ENCODE results near the gene OR2Y1.
"Not testable (repeated sequence)": the region's sequence is repeated elsewhere in the genome, so short reads cannot be mapped to it uniquely, and the experiment has no call there.

Gene OR2Y1

GRCh38 chr5:180724944-180725343, 14.9 kb downstream of the OR2Y1 start:
- H3K4me3 ChIP-seq (ENCODE audit: low read length), result no peak overlapping the region

GRCh38 chr5:180723936-180724335, 15.9 kb downstream of the OR2Y1 start:
- Histone ChIP-seq H3K27me3 (ENCODE audit: insufficient read depth, low read length) (no peaks in the 10 kb centered on the region), H3K36me3 (ENCODE audit: insufficient read depth, low read depth, low read length) (no peaks in the 10 kb centered on the region), H3K27ac (ENCODE audit: low read length) (no peak overlapping the region), H3K4me3 (ENCODE audit: low read length) (no peak overlapping the region), H3K9ac (ENCODE audit: low read depth, low read length) (no peak overlapping the region), H3K4me1 (ENCODE audit: insufficient read depth, low read length) (no peaks in the 10 kb centered on the region), H3K9me3 (ENCODE audit: insufficient read depth, low read depth, low read length) (no peaks in the 10 kb centered on the region; the same call in 1 of the 2 replicates)

More at GRCh38 chr5:180724944-180725343, 14.9 kb downstream of the OR2Y1 start:
- H3K9ac ChIP-seq (ENCODE audit: low read depth, low read length), result no peak overlapping the region
- H3K9me3 ChIP-seq (ENCODE audit: insufficient read depth, low read depth, low read length), result no peaks in the 10 kb centered on the region; the same call in 1 of the 2 replicates
- H3K36me3 ChIP-seq (ENCODE audit: insufficient read depth, low read depth, low read length), result no peaks in the 10 kb centered on the region
- no peak overlapping the region for H3K27ac ChIP-seq (ENCODE audit: low read length)
- no peaks in the 10 kb centered on the region for H3K27me3 ChIP-seq (ENCODE audit: insufficient read depth, low read length)
- H3K4me1 ChIP-seq (ENCODE audit: insufficient read depth, low read length), result no peaks in the 10 kb centered on the region

DNA sequence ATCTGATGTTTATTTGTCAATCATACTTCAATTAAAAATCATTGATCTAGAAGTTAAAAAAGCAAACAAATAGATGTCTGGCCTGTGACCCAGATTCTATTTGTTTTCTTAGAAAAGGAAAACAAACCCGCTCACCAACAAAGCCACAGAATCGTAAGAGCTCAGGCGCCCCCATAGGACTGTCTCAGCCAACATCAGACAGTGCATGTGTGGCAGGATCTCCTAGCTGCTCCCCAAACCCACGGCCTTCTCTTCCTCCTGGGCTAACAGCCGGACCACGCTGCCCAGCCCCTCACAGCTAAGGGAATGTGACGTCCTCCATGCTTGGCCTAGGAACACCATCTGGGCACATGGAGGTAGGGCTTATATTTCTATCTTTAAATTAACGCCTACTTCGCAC, 19.4 kb downstream of the OR2Y1 start:
- Histone ChIP-seq H3K4me1 (ENCODE audit: insufficient read depth, low read length) (no peaks in the 10 kb centered on the region), H3K9ac (ENCODE audit: low read depth, low read length) (no peak overlapping the region), H3K9me3 (ENCODE audit: insufficient read depth, low read depth, low read length) (no peaks in the 10 kb centered on the region), H3K4me3 (ENCODE audit: low read length) (no peak overlapping the region), H3K27ac (ENCODE audit: low read length) (no peak overlapping the region), H3K36me3 (ENCODE audit: insufficient read depth, low read depth, low read length) (no peaks in the 10 kb centered on the region), H3K27me3 (ENCODE audit: insufficient read depth, low read length) (no peaks in the 10 kb centered on the region)

GRCh38 chr5:180719781-180720180, 20.1 kb downstream of the OR2Y1 start:
- H3K9ac ChIP-seq (ENCODE audit: low read depth, low read length), result no peak overlapping the region
- no peaks in the 10 kb centered on the region for H3K4me1 ChIP-seq (ENCODE audit: insufficient read depth, low read length)
- no peaks in the 10 kb centered on the region for H3K36me3 ChIP-seq (ENCODE audit: insufficient read depth, low read depth, low read length)
- no peak overlapping the region for H3K27ac ChIP-seq (ENCODE audit: low read length)
- no peaks in the 10 kb centered on the region for H3K27me3 ChIP-seq (ENCODE audit: insufficient read depth, low read length)
- no peaks in the 10 kb centered on the region for H3K9me3 ChIP-seq (ENCODE audit: insufficient read depth, low read depth, low read length)
- no peak overlapping the region for H3K4me3 ChIP-seq (ENCODE audit: low read length)

- Histone ChIP-seq H3K27ac (ENCODE audit: low read length) (no peak overlapping the region), H3K9ac (ENCODE audit: low read depth, low read length) (no peak overlapping the region), H3K4me1 (ENCODE audit: insufficient read depth, low read length) (no peaks in the 10 kb centered on the region), H3K27me3 (ENCODE audit: insufficient read depth, low read length) (no peaks in the 10 kb centered on the region), H3K9me3 (ENCODE audit: insufficient read depth, low read depth, low read length) (no peaks in the 10 kb centered on the region), H3K4me3 (ENCODE audit: low read length) (no peak overlapping the region), H3K36me3 (ENCODE audit: insufficient read depth, low read depth, low read length) (no peaks in the 10 kb centered on the region)
These were observed 20.9 kb downstream of the OR2Y1 start for GRCh38 chr5:180718810-180719453.

DNA sequence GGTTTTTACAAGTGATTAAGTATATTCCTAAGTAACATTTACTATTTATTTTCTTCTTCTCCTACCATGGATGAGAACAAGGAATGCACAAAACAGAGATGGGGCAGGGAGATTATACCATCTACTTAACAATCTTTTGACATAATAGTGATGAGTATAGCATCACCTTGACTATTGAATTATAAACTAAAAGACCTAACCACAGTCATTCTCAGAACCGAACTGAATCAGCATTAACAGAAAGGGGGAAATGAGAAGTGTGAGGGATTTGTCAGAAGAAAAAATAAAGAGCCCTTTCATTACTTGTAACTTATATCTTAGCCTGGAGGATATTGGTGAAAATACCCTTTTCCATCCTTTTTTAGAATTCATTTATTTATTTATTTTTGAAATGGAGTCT, 21.9 kb downstream of the OR2Y1 start:
- H3K27ac ChIP-seq (ENCODE audit: low read length), result no peak overlapping the region
- H3K9me3 ChIP-seq (ENCODE audit: insufficient read depth, low read depth, low read length), result no peaks in the 10 kb centered on the region
- no peak overlapping the region for H3K4me3 ChIP-seq (ENCODE audit: low read length)
- H3K4me1 ChIP-seq (ENCODE audit: insufficient read depth, low read length), result no peaks in the 10 kb centered on the region
- H3K9ac ChIP-seq (ENCODE audit: low read depth, low read length), result no peak overlapping the region
- no peaks in the 10 kb centered on the region for H3K27me3 ChIP-seq (ENCODE audit: insufficient read depth, low read length)
- no peaks in the 10 kb centered on the region for H3K36me3 ChIP-seq (ENCODE audit: insufficient read depth, low read depth, low read length)

GRCh38 chr5:180704362-180704761, 35.5 kb downstream of the OR2Y1 start:
- Histone ChIP-seq H3K36me3 (ENCODE audit: insufficient read depth, low read depth, low read length) (no peaks in the 10 kb centered on the region), H3K9me3 (ENCODE audit: insufficient read depth, low read depth, low read length) (no peaks in the 10 kb centered on the region), H3K27me3 (ENCODE audit: insufficient read depth, low read length) (no peaks in the 10 kb centered on the region), H3K4me1 (ENCODE audit: insufficient read depth, low read length) (peaks cover 4% of the 10 kb centered on the region; the same call in 1 of the 2 replicates), H3K9ac (ENCODE audit: low read depth, low read length) (no peak overlapping the region), H3K27ac (ENCODE audit: low read length) (no peak overlapping the region), H3K4me3 (ENCODE audit: low read length) (no peak overlapping the region)

GRCh38 chr5:180703912-180704311, 35.9 kb downstream of the OR2Y1 start:
- no peaks in the 10 kb centered on the region for H3K36me3 ChIP-seq (ENCODE audit: insufficient read depth, low read depth, low read length)
- no peak overlapping the region for H3K27ac ChIP-seq (ENCODE audit: low read length)
- no peak overlapping the region for H3K4me3 ChIP-seq (ENCODE audit: low read length)
- no peaks in the 10 kb centered on the region for H3K27me3 ChIP-seq (ENCODE audit: insufficient read depth, low read length)
- H3K9me3 ChIP-seq (ENCODE audit: insufficient read depth, low read depth, low read length), result no peaks in the 10 kb centered on the region
- H3K4me1 ChIP-seq (ENCODE audit: insufficient read depth, low read length), result no peaks in the 10 kb centered on the region; the same call in 1 of the 2 replicates
- no peak overlapping the region for H3K9ac ChIP-seq (ENCODE audit: low read depth, low read length)

GRCh38 chr5:180703371-180703770, 36.5 kb downstream of the OR2Y1 start:
- not testable (repeated sequence) for H3K27ac ChIP-seq (ENCODE audit: low read length); H3K9me3 ChIP-seq (ENCODE audit: insufficient read depth, low read depth, low read length); H3K4me3 ChIP-seq (ENCODE audit: low read length); H3K9ac ChIP-seq (ENCODE audit: low read depth, low read length); H3K4me1 ChIP-seq (ENCODE audit: insufficient read depth, low read length); H3K27me3 ChIP-seq (ENCODE audit: insufficient read depth, low read length); H3K36me3 ChIP-seq (ENCODE audit: insufficient read depth, low read depth, low read length)

DNA sequence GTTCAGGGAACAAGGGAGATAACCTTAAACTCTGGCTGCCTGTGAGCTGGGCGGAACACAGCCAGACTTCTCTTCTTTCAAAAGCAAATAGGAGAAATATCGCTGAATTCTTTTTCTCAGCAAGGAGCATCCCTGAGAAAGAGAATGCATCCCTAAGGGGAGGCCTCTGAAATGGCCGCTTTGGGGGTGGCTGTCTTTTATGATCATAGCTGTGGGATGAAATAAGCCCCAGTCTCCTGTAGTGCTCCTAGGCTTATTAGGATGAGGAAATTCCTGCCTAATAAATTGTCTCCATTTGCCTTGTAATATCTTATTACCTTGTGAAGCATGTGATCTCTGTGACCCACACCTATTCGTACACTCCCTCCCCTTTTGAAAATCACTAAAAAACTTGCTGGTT, 39.4 kb downstream of the OR2Y1 start:
- not testable (repeated sequence) for H3K4me3 ChIP-seq (ENCODE audit: low read length); H3K36me3 ChIP-seq (ENCODE audit: insufficient read depth, low read depth, low read length); H3K27me3 ChIP-seq (ENCODE audit: insufficient read depth, low read length); H3K4me1 ChIP-seq (ENCODE audit: insufficient read depth, low read length); H3K27ac ChIP-seq (ENCODE audit: low read length); H3K9me3 ChIP-seq (ENCODE audit: insufficient read depth, low read depth, low read length); H3K9ac ChIP-seq (ENCODE audit: low read depth, low read length)

DNA sequence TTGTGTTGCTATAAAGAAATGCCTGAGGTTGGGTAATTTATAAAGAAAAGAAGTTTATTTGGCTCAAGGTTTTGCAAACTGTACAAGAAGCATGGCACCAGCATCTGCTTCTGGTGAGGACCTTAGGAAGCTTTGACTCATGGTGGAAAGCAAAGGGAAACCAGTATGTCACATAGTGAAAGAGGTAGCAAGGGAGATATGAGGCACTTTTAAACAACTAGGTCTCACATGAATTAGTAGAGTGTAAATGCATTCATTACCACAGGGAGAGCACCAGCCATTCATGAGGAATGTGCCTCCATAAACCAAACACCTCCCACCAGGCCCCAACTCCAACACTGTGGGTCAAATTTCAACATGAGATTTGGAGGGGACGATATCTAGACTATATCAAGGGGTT, 40.8 kb downstream of the OR2Y1 start:
- H3K4me3 ChIP-seq (ENCODE audit: low read length), result no peak overlapping the region
- H3K4me1 ChIP-seq (ENCODE audit: insufficient read depth, low read length), result no peaks in the 10 kb centered on the region; the same call in 1 of the 2 replicates
- no peak overlapping the region for H3K27ac ChIP-seq (ENCODE audit: low read length)
- no peaks in the 10 kb centered on the region for H3K36me3 ChIP-seq (ENCODE audit: insufficient read depth, low read depth, low read length)
- no peaks in the 10 kb centered on the region for H3K9me3 ChIP-seq (ENCODE audit: insufficient read depth, low read depth, low read length)
- H3K27me3 ChIP-seq (ENCODE audit: insufficient read depth, low read length), result no peaks in the 10 kb centered on the region
- no peak overlapping the region for H3K9ac ChIP-seq (ENCODE audit: low read depth, low read length)

GRCh38 chr5:180696116-180696515, 43.7 kb downstream of the OR2Y1 start:
- no peaks in the 10 kb centered on the region for H3K9me3 ChIP-seq (ENCODE audit: insufficient read depth, low read depth, low read length)
- no peak overlapping the region for H3K27ac ChIP-seq (ENCODE audit: low read length)
- H3K36me3 ChIP-seq (ENCODE audit: insufficient read depth, low read depth, low read length), result no peaks in the 10 kb centered on the region
- no peaks in the 10 kb centered on the region for H3K27me3 ChIP-seq (ENCODE audit: insufficient read depth, low read length)
- no peak overlapping the region for H3K4me3 ChIP-seq (ENCODE audit: low read length)
- no peaks in the 10 kb centered on the region; the same call in 1 of the 2 replicates for H3K4me1 ChIP-seq (ENCODE audit: insufficient read depth, low read length)
- H3K9ac ChIP-seq (ENCODE audit: low read depth, low read length), result no peak overlapping the region
